GM18517 (cell line): ENCODE results near the gene TARP.
"Not testable (repeated sequence)": the region's sequence is repeated elsewhere in the genome, so short reads cannot be mapped to it uniquely, and the experiment has no call there.

ENCODE experiments used
- ATAC-seq: cut with Tn5 transposase; IDR thresholded peaks from one replicate; pipeline ENCODE4 v1.9.1; 2021; ENCODE audit warnings: mild to moderate bottlenecking, moderate library complexity; ENCODE audit not compliant: unreplicated experiment

The TARP gene

GRCh38 chr7:38262545-38262944, 10.9 kb downstream of the TARP start:
- no peak for ATAC-seq

GRCh38 chr7:38262026-38262425, 11.4 kb downstream of the TARP start:
- ATAC-seq, result not testable (repeated sequence)

- not testable (repeated sequence) for ATAC-seq
These were observed 11.8 kb downstream of the TARP start for GRCh38 chr7:38261601-38262000.

GRCh38 chr7:38259157-38259556, 14.3 kb downstream of the TARP start:
- ATAC-seq, result not testable (repeated sequence)

GRCh38 chr7:38257350-38257677, 16.1 kb downstream of the TARP start:
- ATAC-seq, result no peak

GRCh38 chr7:38249849-38250248, 23.6 kb downstream of the TARP start:
- peak; percentile 83 for ATAC-seq

- ATAC-seq, result no peak
These were observed 25.3 kb downstream of the TARP start for GRCh38 chr7:38248069-38248567.

GRCh38 chr7:38245409-38245977, 27.9 kb downstream of the TARP start:
- no peak for ATAC-seq

GRCh38 chr7:38244516-38244915, 28.9 kb downstream of the TARP start:
- ATAC-seq, result no peak

GRCh38 chr7:38243345-38243744, 30.1 kb downstream of the TARP start:
- not testable (repeated sequence) for ATAC-seq

GRCh38 chr7:38242814-38243213, 30.6 kb downstream of the TARP start:
- no peak for ATAC-seq

- ATAC-seq, result no peak
These were observed 32.4 kb downstream of the TARP start for GRCh38 chr7:38241071-38241470.

- ATAC-seq, result not testable (repeated sequence)
These were observed 34.3 kb downstream of the TARP start for GRCh38 chr7:38239129-38239528.

- ATAC-seq, result no peak
These were observed 37.8 kb downstream of the TARP start for GRCh38 chr7:38235606-38236005.

GRCh38 chr7:38234759-38235158, 38.7 kb downstream of the TARP start:
- not testable (repeated sequence) for ATAC-seq

- ATAC-seq, result peak; percentile 78
These were observed 40.7 kb downstream of the TARP start for GRCh38 chr7:38232502-38233366.

GRCh38 chr7:38229884-38230642, 43.4 kb downstream of the TARP start:
- ATAC-seq, result no peak

GRCh38 chr7:38229386-38229785, 44.0 kb downstream of the TARP start:
- ATAC-seq, result no peak

- ATAC-seq, result no peak
These were observed 49.0 kb downstream of the TARP start for GRCh38 chr7:38224392-38224791.

- ATAC-seq, result no peak
These were observed 50.1 kb downstream of the TARP start for GRCh38 chr7:38223306-38223705.

- ATAC-seq, result peak; percentile 65
These were observed 50.8 kb downstream of the TARP start for GRCh38 chr7:38222481-38223096.
